ENCODE data around the gene COA7. TPM values are rescaled to one million over a fixed set of nuclear protein-coding genes. Genes with fewer than 3 reads are reported as not detected.
"Not testable (repeated sequence)": the region's sequence is repeated elsewhere in the genome, so short reads cannot be mapped to it uniquely, and the experiment has no call there.

COA7 gene
- 10 to 100 TPM; 13.6 TPM for total RNA-seq

DNA sequence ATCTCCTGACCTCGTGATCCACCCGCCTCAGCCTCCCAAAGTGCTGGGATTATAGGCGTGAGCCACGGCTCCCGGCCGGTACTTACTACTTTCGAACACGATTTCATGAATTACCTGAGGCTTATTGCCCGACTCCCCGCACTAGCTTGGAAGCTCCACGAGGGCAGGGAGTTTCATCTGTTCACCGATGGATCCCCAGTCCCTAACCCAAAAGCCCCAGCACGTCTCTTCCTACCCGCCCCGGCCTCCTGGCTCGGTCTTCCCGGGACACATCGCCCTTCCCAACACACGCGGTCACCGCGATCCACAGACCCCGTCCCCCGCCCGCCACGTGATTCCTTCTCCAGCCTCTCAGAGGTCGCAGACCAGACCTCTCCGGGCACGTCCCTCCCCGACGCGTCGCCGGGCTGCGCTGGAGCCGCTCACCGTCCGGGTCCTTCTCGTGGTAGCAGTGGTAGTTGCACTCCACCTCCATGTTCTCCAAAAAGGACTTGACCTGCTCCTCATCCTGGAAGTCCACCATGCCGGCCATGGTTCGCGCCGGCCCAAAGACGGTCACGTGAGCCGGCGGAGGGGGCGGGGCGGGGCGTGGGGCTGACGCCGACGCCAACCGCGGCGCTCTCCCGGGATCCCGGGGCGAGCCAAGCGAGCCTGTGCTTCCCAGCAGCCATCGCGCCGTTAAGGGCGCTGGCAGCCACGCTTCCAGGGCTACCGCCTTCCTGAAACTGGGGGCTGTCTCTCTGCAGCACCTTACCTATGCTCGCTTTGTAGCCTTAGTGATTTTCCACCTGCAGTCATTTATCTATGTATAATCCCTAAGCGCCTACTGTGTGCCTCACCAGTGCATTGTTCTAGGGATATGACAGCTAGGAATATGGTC lies at the start of gene COA7:
Gene COA7, minus strand, starts transcription at position 553 of the 880 bp plus-strand sequence. Its CDS starts 21 bp downstream, at position 532.
- Mint-ChIP-seq H3K4me1 (peaks cover 38% of the 10 kb centered on the region), H3K4me3 (peak within 1 kb of the TSS; percentile 91), H3K27me3 (peaks cover 3% of the 10 kb centered on the region), H3K9me3 (no peaks in the 10 kb centered on the region), H3K36me3 (ENCODE audit: low read depth) (peaks cover 19% of the 10 kb centered on the region), H3K27ac (peak within 1 kb of the TSS; percentile 84)
- DNase-seq = peak; percentile 74
- POLR2A ChIA-PET = interaction anchor here (1.0 to 1.4 kb wide), 3 partner anchors 27 to 332 kb away, joined by 3 to 8 read pairs (median 4); partner anchors contain the start of genes ORC1 and PRPF38A
- CTCF ChIA-PET = interaction anchor here (1.0 to 3.6 kb wide), 3 partner anchors 11 to 73 kb away, joined by 3 to 21 read pairs (median 3); no protein-coding TSS in a partner anchor

DNA sequence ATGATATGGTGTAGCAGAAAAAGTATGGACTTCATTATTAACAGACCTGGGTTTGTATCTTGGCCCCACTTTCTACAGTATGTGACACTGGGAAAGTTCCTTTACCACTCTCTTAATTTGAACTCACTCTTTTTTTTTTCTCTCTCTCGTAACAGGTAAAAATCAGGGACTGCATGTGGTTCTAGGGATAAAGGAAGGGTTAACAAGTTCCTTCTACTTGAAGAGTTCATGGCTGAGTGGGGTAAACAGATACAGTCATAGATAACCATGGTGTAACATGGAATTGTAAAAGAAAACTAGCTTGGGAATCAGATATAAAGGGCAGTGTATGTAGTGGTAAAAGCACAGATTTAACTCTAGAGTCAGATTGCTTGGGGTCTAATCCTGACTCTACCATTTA lies 49.3 kb upstream of the COA7 start:
- CTCF ChIA-PET = interaction anchor here (0.5 to 2.2 kb wide), 4 partner anchors 44 to 144 kb away, joined by 3 to 12 read pairs (median 5); no protein-coding TSS in a partner anchor
- no peak for DNase-seq
- H3K27ac Mint-ChIP-seq = no peak overlapping the region
- no peaks in the 10 kb centered on the region for H3K9me3 Mint-ChIP-seq
- no peaks in the 10 kb centered on the region for H3K36me3 Mint-ChIP-seq (ENCODE audit: low read depth)
- no peak overlapping the region for H3K4me3 Mint-ChIP-seq
- no peaks in the 10 kb centered on the region for H3K27me3 Mint-ChIP-seq
- no peaks in the 10 kb centered on the region for H3K4me1 Mint-ChIP-seq
- POLR2A ChIA-PET = no interaction called here

DNA sequence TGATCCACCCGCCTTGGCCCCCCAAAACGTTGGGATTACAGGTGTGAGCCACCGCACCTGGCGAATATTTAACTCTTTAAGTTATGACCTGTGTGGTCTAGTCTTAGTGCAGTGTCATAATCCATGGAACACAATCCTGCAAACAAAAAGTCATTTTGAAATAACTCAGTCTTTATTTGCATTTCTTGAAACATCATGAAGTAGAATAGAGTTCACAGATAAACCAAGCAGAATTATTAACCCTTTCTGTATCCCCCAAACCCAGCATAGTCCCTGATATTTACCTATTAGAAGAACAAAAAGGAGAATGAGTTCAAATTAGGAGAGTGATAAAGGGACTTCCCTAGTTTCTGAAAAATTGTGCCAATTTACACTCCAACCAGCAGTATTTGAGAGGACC lies 48.0 kb upstream of the COA7 start:
- Mint-ChIP-seq H3K9me3 (no peaks in the 10 kb centered on the region), H3K27me3 (no peaks in the 10 kb centered on the region), H3K36me3 (ENCODE audit: low read depth) (peaks cover 3% of the 10 kb centered on the region), H3K4me1 (peaks cover 5% of the 10 kb centered on the region), H3K4me3 (no peak overlapping the region), H3K27ac (no peak overlapping the region)
- CTCF ChIA-PET = interaction anchor here (0.7 kb wide), 1 partner anchor 437 kb away, joined by 4 read pairs; no protein-coding TSS in a partner anchor
- POLR2A ChIA-PET = no interaction called here
- DNase-seq = no peak

DNA sequence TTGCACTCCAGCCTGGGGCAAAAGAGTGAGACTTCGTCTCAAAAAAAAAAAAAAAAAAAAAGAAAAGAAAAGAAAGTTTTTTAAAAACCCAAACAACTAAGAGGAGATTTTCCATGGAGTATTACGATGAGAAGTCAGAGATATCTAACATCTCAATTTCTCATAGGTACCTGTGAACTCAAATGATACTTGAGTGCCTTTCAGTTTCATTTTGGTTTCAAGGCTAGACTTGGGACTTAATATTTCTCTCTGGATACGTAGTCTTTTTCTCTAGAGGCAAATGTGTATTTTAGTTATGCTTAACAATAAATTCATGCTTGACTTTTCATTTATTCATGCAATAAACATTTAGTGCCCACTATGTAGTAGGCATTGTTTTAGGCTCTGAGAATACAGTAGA lies 43.1 kb upstream of the COA7 start:
- CTCF ChIA-PET = no interaction called here
- no peak for DNase-seq
- H3K4me3 Mint-ChIP-seq = peak overlapping the region; percentile 58
- H3K27me3 Mint-ChIP-seq = no peaks in the 10 kb centered on the region
- no peaks in the 10 kb centered on the region for H3K9me3 Mint-ChIP-seq
- peak overlapping the region; percentile 42 for H3K27ac Mint-ChIP-seq
- POLR2A ChIA-PET = interaction anchor here (1.6 kb wide), 1 partner anchor 14 kb away, joined by 7 read pairs; the partner anchor contains the start of gene ZYG11B
- H3K36me3 Mint-ChIP-seq (ENCODE audit: low read depth) = peaks cover 4% of the 10 kb centered on the region
- peaks cover 10% of the 10 kb centered on the region for H3K4me1 Mint-ChIP-seq

DNA sequence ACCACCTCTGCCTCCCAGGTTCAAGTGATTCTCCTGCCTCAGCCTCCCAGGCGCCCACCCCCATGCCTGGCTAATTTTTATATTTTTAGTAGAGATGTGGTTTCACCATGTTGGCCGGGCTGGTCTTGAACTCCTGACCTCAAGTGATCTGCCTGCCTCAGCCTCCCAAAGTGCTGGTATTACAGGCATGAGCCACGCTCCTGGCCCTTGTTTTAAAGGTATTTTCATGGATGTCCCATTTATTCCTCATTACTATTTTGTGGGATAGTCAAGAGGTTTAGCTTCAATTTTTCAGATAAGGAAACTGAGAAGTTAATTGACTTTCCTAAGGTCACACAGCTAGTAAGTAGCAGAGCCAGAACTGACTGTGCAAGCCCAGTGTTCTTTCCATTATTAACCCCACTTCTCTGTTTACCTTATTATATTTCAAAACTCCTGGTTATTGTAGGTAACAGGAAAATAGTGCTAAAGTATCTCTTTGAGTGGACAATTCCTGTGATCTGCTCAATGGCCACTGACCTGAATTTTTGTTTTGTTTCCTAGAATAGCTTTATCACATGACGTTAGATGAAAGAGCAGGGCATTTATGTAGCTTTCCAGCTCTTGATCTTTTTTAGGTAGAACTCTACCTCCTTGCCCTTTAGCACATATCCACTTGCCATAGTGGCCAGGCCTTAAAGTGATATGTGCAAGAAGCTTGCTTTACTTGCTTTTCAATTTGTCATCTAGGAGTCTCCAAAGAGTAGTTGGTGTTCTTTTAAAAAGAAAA lies 41.7 kb upstream of the COA7 start:
- no peak overlapping the region for H3K27ac Mint-ChIP-seq
- DNase-seq = no peak
- no peaks in the 10 kb centered on the region for H3K9me3 Mint-ChIP-seq
- H3K27me3 Mint-ChIP-seq = no peaks in the 10 kb centered on the region
- H3K4me1 Mint-ChIP-seq = peaks cover 10% of the 10 kb centered on the region
- no peak overlapping the region for H3K4me3 Mint-ChIP-seq
- H3K36me3 Mint-ChIP-seq (ENCODE audit: low read depth) = peaks cover 4% of the 10 kb centered on the region
- CTCF ChIA-PET = interaction anchor here (1.4 kb wide), 1 partner anchor 9 kb away, joined by 4 read pairs; no protein-coding TSS in a partner anchor
- POLR2A ChIA-PET = interaction anchor here (1.7 kb wide), 1 partner anchor 14 kb away, joined by 5 read pairs; the partner anchor contains the start of gene ZYG11B

DNA sequence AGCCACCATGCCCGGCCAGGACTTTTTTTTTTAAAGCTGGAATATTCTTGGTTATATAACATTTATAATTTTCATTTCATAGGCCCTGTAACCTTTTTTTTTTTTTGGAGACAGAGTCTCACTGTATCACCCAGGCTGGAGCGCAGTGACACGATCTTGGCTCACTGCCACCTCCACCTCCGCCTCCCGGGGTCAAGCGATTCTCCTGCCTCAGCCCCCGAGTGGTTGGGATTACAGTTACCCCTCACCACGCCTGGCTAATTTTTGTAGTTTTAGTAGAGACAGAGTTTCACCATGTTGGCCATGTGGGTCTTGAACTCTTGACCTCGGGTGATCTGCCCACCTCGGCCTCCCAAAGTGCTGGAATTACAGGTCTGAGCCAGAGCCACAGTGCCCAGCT lies 40.7 kb upstream of the COA7 start:
- Mint-ChIP-seq H3K27me3 (no peaks in the 10 kb centered on the region), H3K4me3 (no peak overlapping the region), H3K27ac (no peak overlapping the region), H3K36me3 (ENCODE audit: low read depth) (peaks cover 4% of the 10 kb centered on the region), H3K9me3 (no peaks in the 10 kb centered on the region), H3K4me1 (peaks cover 10% of the 10 kb centered on the region)
- no peak for DNase-seq
- ChIA-PET CTCF (no interaction called here), POLR2A (interaction anchor here (1.7 kb wide), 1 partner anchor 13 kb away, joined by 5 read pairs; the partner anchor contains the start of gene ZYG11B)

DNA sequence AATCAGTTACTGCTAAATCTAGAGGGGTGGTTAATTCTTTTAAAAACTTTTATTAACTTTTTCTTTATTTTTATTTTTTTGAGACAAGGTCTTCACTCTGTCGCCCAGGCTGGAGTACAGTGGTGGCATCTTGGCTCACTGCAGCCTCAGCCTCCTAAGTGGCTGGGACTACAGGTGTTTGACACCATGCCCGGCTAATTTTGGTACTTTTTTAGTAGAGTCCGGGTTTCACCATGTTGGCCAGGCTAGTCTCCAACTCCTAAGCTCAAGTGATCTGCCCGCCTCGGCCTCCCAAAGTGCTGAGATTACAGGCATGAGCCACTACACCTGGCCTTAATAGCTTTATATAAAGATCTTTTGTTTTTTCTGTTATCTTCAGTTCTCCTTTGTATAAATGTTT lies 40.0 kb upstream of the COA7 start:
- Mint-ChIP-seq H3K27me3 (no peaks in the 10 kb centered on the region), H3K27ac (no peak overlapping the region), H3K9me3 (no peaks in the 10 kb centered on the region), H3K4me1 (peaks cover 10% of the 10 kb centered on the region), H3K4me3 (no peak overlapping the region), H3K36me3 (ENCODE audit: low read depth) (peaks cover 4% of the 10 kb centered on the region)
- ChIA-PET POLR2A (no interaction called here), CTCF (interaction anchor here (0.7 kb wide), 1 partner anchor 27 kb away, joined by 3 read pairs; no protein-coding TSS in a partner anchor)
- DNase-seq = no peak

DNA sequence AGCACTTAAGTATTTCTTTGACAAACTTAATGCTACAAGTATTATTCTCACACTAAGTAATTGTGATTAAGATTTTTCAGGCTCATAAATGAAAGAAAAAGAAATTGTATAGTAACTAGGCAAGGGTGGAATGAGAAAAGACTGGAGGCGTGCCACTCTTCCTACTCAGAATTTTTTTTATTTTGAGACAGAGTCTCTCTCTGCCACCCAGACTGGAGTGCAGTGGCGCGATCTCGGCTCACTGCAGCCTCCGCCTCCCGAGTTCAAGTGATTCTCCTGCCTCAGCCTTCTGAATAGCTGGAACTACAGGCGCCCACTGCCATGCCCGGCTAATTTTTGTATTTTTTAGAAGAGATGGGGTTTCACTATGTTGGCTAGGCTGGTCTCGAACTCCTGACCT lies 37.2 kb upstream of the COA7 start:
- H3K4me3 Mint-ChIP-seq; H3K4me1 Mint-ChIP-seq; DNase-seq; CTCF ChIA-PET; H3K9me3 Mint-ChIP-seq; H3K27me3 Mint-ChIP-seq; H3K36me3 Mint-ChIP-seq (ENCODE audit: low read depth); H3K27ac Mint-ChIP-seq; POLR2A ChIA-PET: not testable (repeated sequence)

DNA sequence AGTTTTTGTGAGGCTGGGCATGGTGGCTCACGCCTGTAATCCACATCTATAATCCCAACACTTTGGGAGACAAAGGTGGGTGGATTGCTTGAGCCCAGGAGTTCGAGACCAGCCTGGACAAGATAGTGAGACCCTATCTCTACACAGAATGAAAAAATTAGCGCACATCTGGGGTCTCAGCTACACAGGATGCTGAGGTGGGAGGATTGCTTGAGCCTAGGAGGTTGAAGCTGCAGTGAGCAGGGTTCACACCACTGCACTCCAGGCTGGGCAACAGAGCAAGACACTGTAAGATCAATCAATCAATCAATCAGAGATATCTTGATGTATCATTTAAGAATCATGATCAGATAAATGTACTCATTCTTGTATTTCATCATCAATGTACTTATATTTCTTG lies 35.2 kb upstream of the COA7 start:
- no peak overlapping the region for H3K4me3 Mint-ChIP-seq
- DNase-seq = no peak
- peaks cover 2% of the 10 kb centered on the region for H3K36me3 Mint-ChIP-seq (ENCODE audit: low read depth)
- peaks cover 4% of the 10 kb centered on the region for H3K4me1 Mint-ChIP-seq
- no peaks in the 10 kb centered on the region for H3K27me3 Mint-ChIP-seq
- ChIA-PET CTCF (interaction anchor here (0.9 kb wide), 1 partner anchor 16 kb away, joined by 3 read pairs; no protein-coding TSS in a partner anchor), POLR2A (no interaction called here)
- H3K27ac Mint-ChIP-seq = no peak overlapping the region
- no peaks in the 10 kb centered on the region for H3K9me3 Mint-ChIP-seq

DNA sequence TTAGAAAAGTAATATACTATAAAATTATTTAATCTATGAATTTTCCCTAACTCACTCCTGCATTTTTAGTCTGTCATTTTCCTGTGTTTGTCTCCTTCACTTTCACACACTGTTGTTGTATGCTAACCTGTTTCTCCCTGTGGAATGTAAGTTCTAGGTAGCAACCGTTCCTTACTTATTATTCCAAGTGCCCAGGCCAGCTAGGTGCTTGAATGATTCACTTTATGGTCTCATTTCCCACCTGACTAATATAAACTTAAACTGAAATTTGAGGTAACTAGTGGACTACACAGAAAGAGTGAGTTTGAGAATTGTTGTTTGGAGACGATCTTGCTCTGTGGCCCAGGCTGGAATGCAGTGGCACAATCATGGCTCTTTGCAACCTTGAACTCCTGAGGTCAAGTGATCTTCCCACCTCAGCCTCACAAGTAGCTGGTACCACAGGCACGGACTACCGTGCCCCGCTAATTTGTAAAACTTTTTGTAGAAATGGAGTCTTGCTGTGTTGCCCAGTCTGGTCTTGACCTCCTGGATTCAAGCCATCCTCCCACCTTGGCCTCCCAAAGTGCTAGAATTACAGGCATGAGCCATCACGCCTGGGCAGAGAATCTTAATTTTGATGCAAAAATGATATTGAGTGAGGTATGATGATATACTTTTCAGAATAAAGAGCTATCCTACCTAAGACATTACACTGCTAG lies 30.0 kb upstream of the COA7 start:
- peak overlapping the region; percentile 93 for H3K4me3 Mint-ChIP-seq
- H3K27me3 Mint-ChIP-seq = peaks cover 5% of the 10 kb centered on the region
- CTCF ChIA-PET = interaction anchor here (1.0 kb wide), 1 partner anchor 21 kb away, joined by 5 read pairs; no protein-coding TSS in a partner anchor
- H3K4me1 Mint-ChIP-seq = peaks cover 34% of the 10 kb centered on the region
- H3K9me3 Mint-ChIP-seq = no peaks in the 10 kb centered on the region
- no peak overlapping the region for H3K27ac Mint-ChIP-seq
- H3K36me3 Mint-ChIP-seq (ENCODE audit: low read depth) = peaks cover 6% of the 10 kb centered on the region
- POLR2A ChIA-PET = interaction anchor here (0.8 to 3.3 kb wide), 6 partner anchors 14 to 362 kb away, joined by 3 to 24 read pairs (median 6); partner anchors contain the start of genes CC2D1B and TUT4
- DNase-seq = no peak

DNA sequence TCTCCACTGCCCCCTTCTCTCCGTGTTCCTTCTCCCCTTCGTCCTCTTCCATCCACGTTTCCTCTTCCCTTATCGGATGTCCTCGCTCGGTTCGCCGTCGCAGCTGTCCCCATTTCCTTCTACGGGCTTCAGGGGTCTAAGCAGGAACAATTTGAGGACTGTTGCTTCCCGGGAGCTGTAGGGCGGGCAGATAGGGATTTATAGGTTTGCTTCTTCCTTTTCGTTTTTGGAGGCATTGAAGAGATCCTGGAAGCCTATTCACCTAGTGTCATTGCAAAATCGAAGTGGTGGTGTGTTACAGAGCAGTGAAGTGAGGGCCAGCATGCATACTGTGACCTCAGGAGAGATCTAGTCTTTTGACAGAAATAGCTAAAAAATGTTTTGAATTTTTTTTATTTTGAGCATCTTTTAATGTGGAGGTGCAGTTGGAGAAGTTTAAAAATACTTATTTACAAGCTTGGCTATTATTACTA lies 29.0 kb upstream of the COA7 start:
- no peaks in the 10 kb centered on the region for H3K9me3 Mint-ChIP-seq
- DNase-seq = peak; percentile 20
- POLR2A ChIA-PET = interaction anchor here (0.8 to 3.3 kb wide), 8 partner anchors 10 to 362 kb away, joined by 3 to 24 read pairs (median 8); partner anchors contain the start of genes CC2D1B, ORC1, PRPF38A and TUT4
- peak overlapping the region; percentile 53 for H3K27ac Mint-ChIP-seq
- peaks cover 6% of the 10 kb centered on the region for H3K36me3 Mint-ChIP-seq (ENCODE audit: low read depth)
- peaks cover 7% of the 10 kb centered on the region for H3K27me3 Mint-ChIP-seq
- H3K4me1 Mint-ChIP-seq = peaks cover 34% of the 10 kb centered on the region
- CTCF ChIA-PET = interaction anchor here (1.0 kb wide), 1 partner anchor 22 kb away, joined by 5 read pairs; no protein-coding TSS in a partner anchor
- peak overlapping the region; percentile 93 for H3K4me3 Mint-ChIP-seq

All from activated CD4-positive, alpha-beta memory T cell treated with anti-CD3 and anti-CD28 coated beads, Interleukin-2, amount 10 ng/mL, durations not matched to agents 7 days and 5 days (primary cell).